Measurements from ENCODE around the gene POTEI.
A peak's percentile ranks its signal among the peaks of the same experiment; 100 is the strongest.
"Not testable (repeated sequence)": the region's sequence is repeated elsewhere in the genome, so short reads cannot be mapped to it uniquely, and the experiment has no call there.

POTEI gene

GRCh38 chr2:130416693-130417092 is 92.4 kb downstream of the POTEI start:
- H3K4me2 ChIP-seq (ENCODE audit: insufficient read depth, low read length); H3K36me3 ChIP-seq (ENCODE audit: insufficient read depth, low read length); H3K4me1 ChIP-seq (ENCODE audit: insufficient read depth, low read length); H3K9ac ChIP-seq (ENCODE audit: low read depth, low read length); H3K79me2 ChIP-seq (ENCODE audit: insufficient read depth, low read length); H4K20me1 ChIP-seq (ENCODE audit: insufficient read depth, low read length); H3K27ac ChIP-seq (ENCODE audit: low read length); H3K27me3 ChIP-seq (ENCODE audit: insufficient read depth, low read length, poor library complexity); H2AFZ ChIP-seq (ENCODE audit: low read depth, low read length); ATAC-seq (ENCODE audit: insufficient read depth, low read depth); H3K9me3 ChIP-seq (ENCODE audit: insufficient read depth, low read length, severe bottlenecking); H3K4me3 ChIP-seq (ENCODE audit: low read depth in 1 of 2, low read length in 2 of 2): not testable (repeated sequence)
- DNase-seq = peak; percentile 29
- TF ChIP-seq CTCF (IDR thresholded peaks at IDR 0.05; ENCODE audit: borderline replicate concordance, extremely low read depth, low read length, poor library complexity, severe bottlenecking) = peak; percentile 3

All from DND-41 (cell line).